A673 (cell line): Measurements from ENCODE around the gene QRICH2.

Source experiments
- EZH2 ChIP-seq: fragments of 200-600 bp; sonication (generic); IDR thresholded peaks from 2 replicates; pipeline ENCODE4 v1.6.1; 2017; ENCODE audit warnings: borderline replicate concordance, low read depth, mild to moderate bottlenecking, mixed read lengths, antibody characterized with exemption, low read length; ENCODE audit not compliant: poor library complexity, severe bottlenecking
- TF ChIP-seq, protein P1 (sequence below): fragments of 300-800, 200-600 bp; sonication (generic); conservative IDR thresholded peaks from 2 replicates; pipeline ENCODE4 v1.5.1; 2017; ENCODE audit warnings: low read depth, mild to moderate bottlenecking, antibody characterized with exemption, low read length, moderate library complexity, mixed read lengths

DNA sequence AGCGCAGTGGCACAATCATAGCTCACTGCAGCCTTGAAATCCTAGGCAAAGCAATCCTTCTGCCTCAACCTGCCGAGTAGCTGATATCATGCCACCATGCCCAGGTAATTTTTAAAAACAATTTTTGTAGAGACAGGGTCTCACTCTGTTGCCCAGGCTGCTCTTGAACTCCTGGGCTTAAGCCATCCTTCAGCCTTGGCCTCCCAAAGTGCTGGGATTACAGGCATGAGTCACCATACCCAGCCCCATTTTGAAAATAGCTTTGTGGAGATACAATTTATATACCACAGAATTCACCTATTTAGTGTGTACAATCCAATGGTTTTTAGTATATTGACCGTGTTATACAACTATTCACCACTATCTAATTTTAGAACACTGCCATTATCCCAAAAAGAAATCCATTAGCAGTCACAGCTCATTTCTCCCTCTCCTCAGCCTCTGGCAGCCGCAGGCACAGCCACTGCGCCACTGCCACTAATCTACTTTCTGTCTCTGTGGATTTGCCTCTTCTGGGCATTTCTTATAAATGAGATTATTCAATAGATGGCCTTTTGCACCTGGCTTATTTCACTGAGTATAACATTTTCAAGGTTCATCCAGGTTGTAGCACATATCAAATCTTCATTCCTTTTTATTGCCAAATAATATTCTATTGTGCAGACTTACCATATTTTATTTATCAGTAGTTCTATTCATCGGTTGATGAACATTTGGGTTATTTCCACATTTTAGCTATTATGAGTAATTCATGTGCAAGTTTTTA is 74.3 kb downstream of the QRICH2 start:
- TF ChIP-seq, protein P1, sequence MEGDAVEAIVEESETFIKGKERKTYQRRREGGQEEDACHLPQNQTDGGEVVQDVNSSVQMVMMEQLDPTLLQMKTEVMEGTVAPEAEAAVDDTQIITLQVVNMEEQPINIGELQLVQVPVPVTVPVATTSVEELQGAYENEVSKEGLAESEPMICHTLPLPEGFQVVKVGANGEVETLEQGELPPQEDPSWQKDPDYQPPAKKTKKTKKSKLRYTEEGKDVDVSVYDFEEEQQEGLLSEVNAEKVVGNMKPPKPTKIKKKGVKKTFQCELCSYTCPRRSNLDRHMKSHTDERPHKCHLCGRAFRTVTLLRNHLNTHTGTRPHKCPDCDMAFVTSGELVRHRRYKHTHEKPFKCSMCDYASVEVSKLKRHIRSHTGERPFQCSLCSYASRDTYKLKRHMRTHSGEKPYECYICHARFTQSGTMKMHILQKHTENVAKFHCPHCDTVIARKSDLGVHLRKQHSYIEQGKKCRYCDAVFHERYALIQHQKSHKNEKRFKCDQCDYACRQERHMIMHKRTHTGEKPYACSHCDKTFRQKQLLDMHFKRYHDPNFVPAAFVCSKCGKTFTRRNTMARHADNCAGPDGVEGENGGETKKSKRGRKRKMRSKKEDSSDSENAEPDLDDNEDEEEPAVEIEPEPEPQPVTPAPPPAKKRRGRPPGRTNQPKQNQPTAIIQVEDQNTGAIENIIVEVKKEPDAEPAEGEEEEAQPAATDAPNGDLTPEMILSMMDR, result no peak
- TF ChIP-seq EZH2, result no peak
